Hepatocyte (in vitro differentiated cells): ENCODE data around the gene HOXB4. TPM values are rescaled to one million over a fixed set of nuclear protein-coding genes. Genes with fewer than 3 reads are reported as not detected.
A peak's percentile ranks its signal among the peaks of the same experiment; 100 is the strongest.

Experiments
- DNase-seq: peaks from one replicate; pipeline ENCODE4 v3.0.0-alpha.2; 2016; ENCODE audit warnings: low spot score
- H2AFZ ChIP-seq: fragments of 200-600 bp; sonication (generic); 2 replicates; pipeline ENCODE4 v1.6.0; 2016; ENCODE audit warnings: antibody characterized with exemption, mild to moderate bottlenecking
- H3K27ac ChIP-seq: fragments of 200-600 bp; sonication (generic); 2 replicates; pipeline ENCODE4 v1.5.1; 2016; ENCODE audit warnings: mild to moderate bottlenecking
- H3K27me3 ChIP-seq: fragments of 200-600 bp; sonication (generic); 2 replicates; pipeline ENCODE4 v1.6.1; 2016
- H3K36me3 ChIP-seq: fragments of 200-600 bp; sonication (generic); replicated peaks from 2 replicates; pipeline ENCODE4 v1.5.1; 2016; ENCODE audit warnings: low read depth; ENCODE audit not compliant: insufficient read depth
- H3K4me1 ChIP-seq: fragments of 200-600 bp; sonication (generic); 2 replicates; pipeline ENCODE4 v1.5.1; 2016; ENCODE audit warnings: mild to moderate bottlenecking, moderate library complexity; ENCODE audit not compliant: insufficient read depth
- H3K4me2 ChIP-seq: fragments of 200-600 bp; sonication (generic); 2 replicates; pipeline ENCODE4 v1.6.0; 2016
- H3K4me3 ChIP-seq: fragments of 200-600 bp; sonication (generic); 2 replicates; pipeline ENCODE4 v1.5.1; 2016; ENCODE audit warnings: mild to moderate bottlenecking
- H3K79me2 ChIP-seq: fragments of 200-600 bp; sonication (generic); 2 replicates; pipeline ENCODE4 v1.6.0; 2017; ENCODE audit warnings: mild to moderate bottlenecking
- H3K9me2 ChIP-seq: fragments of 200-600 bp; sonication (generic); replicated peaks from 2 replicates; pipeline ENCODE4 v1.6.0; 2017; ENCODE audit warnings: mild to moderate bottlenecking; ENCODE audit not compliant: insufficient read depth
- H3K9me3 ChIP-seq: fragments of 200-600 bp; sonication (generic); 2 replicates; pipeline ENCODE4 v1.5.1; 2016; ENCODE audit warnings: low read depth, mild to moderate bottlenecking
- H4K20me1 ChIP-seq: fragments of 200-600 bp; sonication (generic); 2 replicates; pipeline ENCODE4 v1.6.0; 2016; ENCODE audit warnings: mild to moderate bottlenecking; ENCODE audit not compliant: insufficient read depth, poor library complexity, severe bottlenecking
- EZH2 ChIP-seq: fragments of 200-600 bp; sonication (generic); IDR thresholded peaks from 2 replicates; pipeline ENCODE4 v1.6.1; 2016; ENCODE audit warnings: antibody characterized with exemption, mild to moderate bottlenecking, borderline replicate concordance
- EZH2phosphoT487 ChIP-seq: fragments of 200-600 bp; sonication (generic); IDR thresholded peaks from one replicate; pipeline ENCODE4 v1.6.1; 2018; ENCODE audit warnings: antibody characterized with exemption, mild to moderate bottlenecking, low read depth, moderate library complexity; ENCODE audit not compliant: unreplicated experiment, severe bottlenecking
- WGBS: methylation state at CpG from one replicate; pipeline ENCODE4 v1.1.6; 2016; ENCODE audit warnings: low lambda C conversion rate; ENCODE audit errors: missing lambda C conversion rate; 5-methylcytosine and 5-hydroxymethylcytosine counted together
- polyA plus RNA-seq: library from polyadenylated mRNA; unstranded; fragments of >200 nt; fragmentation: Nextera tagmentation; extraction: Ambion mirVana; gene quantifications from 2 replicates; pipeline ENCODE4 v1.2.1, GENCODE V29; 2016
- total RNA-seq: library from RNA; depleted of rRNA; stranded (reverse); fragments of >200 nt; gene quantifications from 2 replicates; pipeline ENCODE4 v1.2.3, GENCODE V29; 2014
- TF ChIP-seq, protein P1 (sequence below): fragments of 200-600 bp; sonication (generic); IDR thresholded peaks from 2 replicates; pipeline ENCODE4 v1.5.1; 2016; ENCODE audit warnings: antibody characterized with exemption, mild to moderate bottlenecking; ENCODE audit not compliant: poor library complexity

Gene HOXB4
- total and polyA plus RNA-seq, 2 experiments from 2014 or later: 1.8 to 2.2 TPM

DNA sequence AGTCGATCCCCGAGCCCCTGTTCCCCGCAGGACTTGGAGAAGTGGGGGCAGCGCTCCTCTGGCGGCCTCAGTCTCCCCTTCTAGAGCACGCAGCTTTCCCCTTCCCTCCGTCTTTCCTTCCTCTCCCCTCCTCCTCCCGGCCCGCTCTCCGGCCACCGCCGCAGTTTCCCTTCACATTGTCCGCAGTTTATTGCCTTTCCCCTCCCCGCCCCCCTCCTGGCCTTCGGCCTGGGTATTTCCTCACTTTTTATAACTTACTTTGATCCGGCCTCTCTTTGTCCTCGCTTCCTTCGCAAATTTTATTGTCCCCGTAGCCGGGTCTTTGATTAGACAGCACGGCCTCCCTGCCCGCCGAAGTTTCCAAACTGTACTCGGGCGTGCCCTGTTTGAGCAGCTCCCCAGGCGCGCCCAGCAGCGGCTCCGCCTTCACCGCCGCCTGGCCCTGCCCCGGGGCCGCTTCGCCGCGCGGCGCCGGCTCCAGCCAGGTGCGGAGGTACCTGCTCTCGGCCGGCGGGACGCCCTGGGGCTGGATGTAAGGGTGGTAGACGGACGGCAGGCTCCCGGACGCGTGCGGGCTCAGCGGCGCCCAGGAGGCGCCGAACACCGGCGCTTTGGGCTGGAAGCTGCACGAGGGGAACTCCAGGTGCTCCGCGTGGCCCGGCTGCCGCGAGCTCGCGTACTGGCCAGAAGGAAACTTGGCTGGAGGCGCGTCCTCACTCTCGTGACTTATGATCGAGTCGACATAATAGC is 47.5 kb upstream of the HOXB4 start:
- H3K27me3 ChIP-seq: peaks cover 98% of the 10 kb centered on the region
- H3K4me1 ChIP-seq: peaks cover 20% of the 10 kb centered on the region
- no peaks in the 10 kb centered on the region for H4K20me1 ChIP-seq
- DNase-seq: peak; percentile 66
- H3K9me2 ChIP-seq: no peaks in the 10 kb centered on the region
- peak overlapping the region; percentile 55 for H3K27ac ChIP-seq
- no peaks in the 10 kb centered on the region for H3K9me3 ChIP-seq
- H3K36me3 ChIP-seq: no peaks in the 10 kb centered on the region
- peak overlapping the region; percentile 94 for H3K4me2 ChIP-seq
- H3K79me2 ChIP-seq: no peaks in the 10 kb centered on the region
- peak overlapping the region; percentile 29 for H3K4me3 ChIP-seq
- peak; percentile 58 for TF ChIP-seq EZH2phosphoT487
- peak; percentile 92 for TF ChIP-seq EZH2
- TF ChIP-seq, protein P1, sequence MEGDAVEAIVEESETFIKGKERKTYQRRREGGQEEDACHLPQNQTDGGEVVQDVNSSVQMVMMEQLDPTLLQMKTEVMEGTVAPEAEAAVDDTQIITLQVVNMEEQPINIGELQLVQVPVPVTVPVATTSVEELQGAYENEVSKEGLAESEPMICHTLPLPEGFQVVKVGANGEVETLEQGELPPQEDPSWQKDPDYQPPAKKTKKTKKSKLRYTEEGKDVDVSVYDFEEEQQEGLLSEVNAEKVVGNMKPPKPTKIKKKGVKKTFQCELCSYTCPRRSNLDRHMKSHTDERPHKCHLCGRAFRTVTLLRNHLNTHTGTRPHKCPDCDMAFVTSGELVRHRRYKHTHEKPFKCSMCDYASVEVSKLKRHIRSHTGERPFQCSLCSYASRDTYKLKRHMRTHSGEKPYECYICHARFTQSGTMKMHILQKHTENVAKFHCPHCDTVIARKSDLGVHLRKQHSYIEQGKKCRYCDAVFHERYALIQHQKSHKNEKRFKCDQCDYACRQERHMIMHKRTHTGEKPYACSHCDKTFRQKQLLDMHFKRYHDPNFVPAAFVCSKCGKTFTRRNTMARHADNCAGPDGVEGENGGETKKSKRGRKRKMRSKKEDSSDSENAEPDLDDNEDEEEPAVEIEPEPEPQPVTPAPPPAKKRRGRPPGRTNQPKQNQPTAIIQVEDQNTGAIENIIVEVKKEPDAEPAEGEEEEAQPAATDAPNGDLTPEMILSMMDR: no peak
- peak overlapping the region; percentile 66 for H2AFZ ChIP-seq
- WGBS: under 1% methylated on average over 59 of the region's 69 CpGs

GRCh38 chr17:48624544-48625494 is 46.7 kb upstream of the HOXB4 start:
- Histone ChIP-seq H3K79me2 (no peaks in the 10 kb centered on the region), H3K36me3 (no peaks in the 10 kb centered on the region), H3K27ac (peak overlapping the region; percentile 55), H3K9me2 (no peaks in the 10 kb centered on the region), H3K27me3 (peaks cover 98% of the 10 kb centered on the region), H3K4me3 (peak overlapping the region; percentile 29), H3K4me1 (peaks cover 24% of the 10 kb centered on the region), H3K4me2 (peak overlapping the region; percentile 94), H3K9me3 (no peaks in the 10 kb centered on the region), H2AFZ (peak overlapping the region; percentile 66), H4K20me1 (no peaks in the 10 kb centered on the region)
- WGBS: 2% methylated on average over 36 of the region's 66 CpGs
- peak; percentile 55 for DNase-seq
- peak; percentile 71 for TF ChIP-seq EZH2phosphoT487
- TF ChIP-seq, protein P1: no peak
- TF ChIP-seq EZH2: peak; percentile 75

- Histone ChIP-seq H3K27me3 (peaks cover 98% of the 10 kb centered on the region), H3K36me3 (no peaks in the 10 kb centered on the region), H2AFZ (no peak overlapping the region), H3K9me3 (no peaks in the 10 kb centered on the region), H3K9me2 (no peaks in the 10 kb centered on the region), H3K79me2 (no peaks in the 10 kb centered on the region), H3K27ac (no peak overlapping the region), H3K4me3 (no peak overlapping the region), H3K4me2 (peak overlapping the region; percentile 94), H4K20me1 (no peaks in the 10 kb centered on the region), H3K4me1 (peaks cover 26% of the 10 kb centered on the region)
- WGBS: 37% methylated on average over 5 of the region's 5 CpGs
- TF ChIP-seq, protein P1: no peak
- peak; percentile 42 for TF ChIP-seq EZH2phosphoT487
- DNase-seq: no peak
These were observed 46.0 kb upstream of the HOXB4 start for GRCh38 chr17:48624118-48624517.
